A375 (cell line): ENCODE measurements around the gene VSTM2B. TPM values are rescaled to one million over a fixed set of nuclear protein-coding genes. Genes with fewer than 3 reads are reported as not detected.

ENCODE experiments used
- total RNA-seq: library from RNA; depleted of rRNA; stranded (reverse); fragments of >200 nt; shearing (Covaris generic); gene quantifications from 2 replicates; pipeline ENCODE4 v1.2.3, GENCODE V29; 2014; rRNA removed

VSTM2B gene
- not detected in 2 replicates for total RNA-seq

DNA sequence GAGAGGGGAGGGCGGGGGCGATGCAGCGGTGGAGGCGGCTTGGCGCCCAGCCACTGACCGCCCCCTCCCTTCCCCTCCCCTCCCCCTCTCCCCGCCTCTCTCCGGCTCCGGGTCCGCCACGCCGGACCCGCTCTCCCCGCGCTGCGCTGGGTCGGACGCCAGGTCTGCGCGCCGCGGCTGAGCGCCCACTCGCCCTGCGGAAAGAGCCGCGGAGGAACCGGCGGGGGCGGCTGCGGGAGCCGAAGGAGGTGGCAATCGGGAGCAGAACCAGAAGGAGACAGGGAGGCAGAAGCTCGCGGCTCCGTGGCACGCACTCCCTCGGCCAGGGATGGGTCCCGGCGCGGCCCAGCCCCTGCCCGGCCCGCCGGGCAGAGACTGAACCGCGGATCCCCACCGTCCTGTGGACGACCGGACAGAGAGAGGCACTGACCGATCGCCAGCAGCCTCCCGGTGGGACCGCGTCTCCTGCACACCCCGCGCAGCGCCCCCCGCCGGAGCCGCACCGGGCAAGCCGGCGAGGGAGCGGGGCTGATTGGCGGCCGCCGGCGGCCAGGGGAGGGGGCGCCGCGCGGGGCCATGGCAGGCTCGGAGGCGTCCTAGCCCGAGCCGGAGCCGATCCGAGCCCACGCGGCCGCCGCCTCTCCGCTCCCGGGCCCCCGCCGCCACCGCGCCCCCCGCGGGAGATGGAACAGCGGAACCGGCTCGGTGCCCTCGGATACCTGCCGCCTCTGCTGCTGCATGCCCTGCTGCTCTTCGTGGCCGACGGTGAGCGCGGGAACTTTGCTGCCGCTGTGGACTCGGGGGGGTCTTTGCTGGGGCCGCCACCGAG is at the start of gene VSTM2B:
VSTM2B (plus strand) TSS at position 94 of the 829 bp plus-strand sequence; CDS start at position 684, 590 bp downstream.

GRCh38 chr19:29605653-29606419 is 80.0 kb downstream of the VSTM2B start, which contains the start of gene POP4:
Gene POP4, plus strand, starts transcription at chr19:29606283. Its CDS starts 36 bp downstream, at chr19:29606319.

Other genes starting within 250 kb of the VSTM2B start
- 74.7 and 96.4 TPM in 2 replicates for gene POP4, start 80.3 kb downstream of the VSTM2B start, total RNA-seq
- gene PLEKHF1, start 139.5 kb downstream of the VSTM2B start, total RNA-seq, result 12.9 and 16.9 TPM in 2 replicates
- 22.2 and 26.5 TPM in 2 replicates for gene C19orf12, start 189.3 kb downstream of the VSTM2B start, total RNA-seq